Activated T-helper 1 cell treated with anti-CD3 and anti-CD28 coated beads, Interleukin-2, amount 50 U/mL, for 16 hours (primary cell): ENCODE data around the gene KMT2C.
"Not testable (repeated sequence)": the region's sequence is repeated elsewhere in the genome, so short reads cannot be mapped to it uniquely, and the experiment has no call there.

Source experiments
- DNase-seq, 2 donors: peaks; one replicate each; pipeline ENCODE4 v3.0.0-alpha.2; 2020; ENCODE audit warnings: low read depth in 1 of 2, low spot score in 1 of 2

The KMT2C gene

GRCh38 chr7:152435384-152436110, at the start of gene KMT2C:
TSS of gene KMT2C (minus strand) at chr7:152436003. CDS start at chr7:152435786, 217 bp downstream.
- DNase-seq: peak; percentile 31 to 37

DNA sequence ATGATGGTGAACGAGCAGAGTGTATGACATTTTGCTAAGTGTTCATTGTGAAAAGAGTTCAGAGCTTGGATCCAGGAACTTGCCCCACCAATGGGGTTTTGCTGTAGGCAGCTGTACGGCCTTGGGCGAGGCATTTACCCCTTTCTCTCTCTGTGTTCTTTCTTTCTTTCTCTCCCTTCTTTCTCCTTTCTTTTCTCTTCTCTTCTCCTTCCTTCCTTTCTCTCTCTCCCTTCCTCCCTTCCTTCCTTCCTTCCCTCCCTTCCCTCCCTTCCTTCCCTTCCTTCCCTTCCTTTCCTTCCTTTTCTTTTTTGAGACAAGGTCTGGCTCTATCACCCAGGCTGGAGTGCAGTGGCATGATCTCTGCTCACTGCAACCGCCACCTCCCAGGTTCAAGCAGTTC, 45.3 kb upstream of the KMT2C start:
- DNase-seq: no peak

DNA sequence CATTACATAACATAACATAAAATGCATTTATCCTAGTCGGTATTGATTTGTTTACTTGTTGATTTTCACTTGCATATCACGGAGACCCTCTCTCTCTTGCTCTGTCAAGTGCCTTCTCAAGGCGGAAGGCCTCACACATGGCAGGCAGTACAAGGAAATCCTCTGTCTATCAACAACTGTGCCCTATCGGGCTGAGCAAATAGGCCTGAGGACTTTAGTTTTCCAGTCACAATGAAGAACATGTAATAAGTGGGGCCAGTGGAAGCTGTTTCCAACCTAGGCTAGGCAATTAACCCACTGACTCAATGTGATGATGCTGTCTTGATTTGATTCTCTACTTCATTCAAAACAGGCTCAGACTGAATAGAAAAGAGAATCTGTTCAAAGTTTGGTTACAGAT, 44.9 kb upstream of the KMT2C start:
- DNase-seq: no peak

DNA sequence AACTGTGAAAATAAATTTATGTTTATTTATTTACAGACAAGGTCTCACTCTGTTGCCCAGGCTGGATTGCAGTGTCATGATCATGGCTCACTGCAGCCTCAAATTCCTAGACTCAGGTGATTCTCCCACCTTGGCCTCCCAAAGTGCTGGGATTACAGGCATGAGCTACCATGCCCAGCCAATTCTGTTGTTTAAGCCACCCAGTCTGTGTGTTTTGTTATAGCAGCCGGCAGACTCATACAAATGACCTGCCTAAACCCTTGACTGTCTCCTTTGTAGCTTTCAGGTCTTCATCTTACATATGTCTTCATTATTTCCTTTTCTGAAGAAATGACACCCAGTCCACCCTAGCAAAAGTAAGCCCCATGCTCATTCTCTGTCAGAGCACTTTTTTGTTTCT, 43.8 kb upstream of the KMT2C start:
- DNase-seq: no peak

DNA sequence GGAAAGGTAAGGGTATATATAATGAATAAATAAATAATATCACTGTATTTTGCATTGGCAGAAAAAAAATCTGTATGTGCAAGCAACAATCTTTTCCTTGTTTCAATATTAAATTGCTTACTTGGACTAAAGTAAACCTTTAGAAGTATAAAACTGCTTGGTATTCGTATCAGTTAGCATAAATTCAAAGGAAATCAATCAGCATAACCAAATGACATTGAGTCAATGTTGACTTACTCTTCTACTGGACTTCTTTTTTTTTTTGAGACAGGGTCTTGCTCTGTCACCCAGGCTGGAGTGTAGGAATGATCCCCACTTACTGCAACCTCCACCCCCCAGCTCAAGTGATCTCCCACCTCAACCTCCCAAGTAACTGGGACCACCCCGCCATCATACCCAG, 42.3 kb upstream of the KMT2C start:
- DNase-seq: no peak

GRCh38 chr7:152477079-152477478, 41.3 kb upstream of the KMT2C start:
- DNase-seq: no peak

GRCh38 chr7:152476551-152476950, 40.7 kb upstream of the KMT2C start:
- no peak for DNase-seq

GRCh38 chr7:152471023-152471620, 35.3 kb upstream of the KMT2C start:
- DNase-seq: not testable (repeated sequence)

DNA sequence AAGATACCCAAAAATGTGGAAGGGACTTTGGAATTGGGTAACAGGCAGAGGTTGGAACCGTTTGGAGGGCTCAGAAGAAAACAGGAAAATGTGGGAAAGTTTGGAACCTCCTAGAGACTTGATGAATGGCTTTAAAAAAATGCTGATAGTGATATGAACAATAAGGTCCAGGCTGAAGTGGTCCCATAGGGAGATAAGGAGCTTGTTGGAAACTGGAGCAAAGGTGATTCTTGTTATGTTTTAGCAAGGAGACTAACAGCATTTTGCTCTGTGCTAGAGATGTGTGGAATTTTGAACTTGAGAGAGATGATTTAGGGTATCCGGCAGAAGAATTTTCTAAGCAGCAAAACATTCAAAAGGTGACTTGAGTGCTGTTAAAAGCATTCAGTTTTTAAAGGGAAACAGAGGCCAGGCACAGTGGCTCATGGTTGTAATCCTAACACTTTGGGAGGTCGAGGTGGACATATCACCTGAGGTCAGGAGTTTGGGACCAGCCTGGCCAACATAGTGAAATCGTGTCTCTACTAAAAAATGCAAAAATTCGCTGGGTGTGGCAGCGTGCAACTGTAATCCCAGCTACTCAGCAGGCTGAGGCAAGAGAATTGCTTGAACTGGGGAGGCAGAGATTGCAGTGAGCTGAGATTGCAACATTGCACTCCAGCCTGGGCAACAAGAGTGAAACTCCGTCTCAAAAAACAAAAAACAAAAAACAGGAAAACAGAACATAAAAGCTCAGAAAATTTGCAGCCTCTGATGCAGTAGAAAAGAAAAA, 34.6 kb upstream of the KMT2C start:
- DNase-seq: not testable (repeated sequence)

- DNase-seq: not testable (repeated sequence)
These were observed 33.8 kb upstream of the KMT2C start for GRCh38 chr7:152469576-152469975.

- no peak for DNase-seq
These were observed 31.4 kb upstream of the KMT2C start for GRCh38 chr7:152467225-152467624.

DNA sequence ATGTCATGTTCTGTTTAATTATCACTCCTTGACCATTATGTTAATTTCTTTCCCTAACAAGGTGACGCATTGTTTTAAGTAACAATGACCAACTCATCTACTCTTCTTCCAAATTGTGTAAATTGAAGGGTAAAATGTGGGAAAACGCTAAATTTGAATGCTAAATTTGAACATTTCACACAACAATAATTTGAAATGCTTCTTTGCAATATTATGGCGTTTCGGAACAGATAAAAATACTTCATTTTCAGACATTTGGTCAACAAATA, 29.2 kb upstream of the KMT2C start:
- no peak for DNase-seq

GRCh38 chr7:152464312-152465118, 28.7 kb upstream of the KMT2C start:
- DNase-seq: peak; percentile 33 to 61

GRCh38 chr7:152463709-152464311, 28.0 kb upstream of the KMT2C start:
- DNase-seq: peak; percentile 100

DNA sequence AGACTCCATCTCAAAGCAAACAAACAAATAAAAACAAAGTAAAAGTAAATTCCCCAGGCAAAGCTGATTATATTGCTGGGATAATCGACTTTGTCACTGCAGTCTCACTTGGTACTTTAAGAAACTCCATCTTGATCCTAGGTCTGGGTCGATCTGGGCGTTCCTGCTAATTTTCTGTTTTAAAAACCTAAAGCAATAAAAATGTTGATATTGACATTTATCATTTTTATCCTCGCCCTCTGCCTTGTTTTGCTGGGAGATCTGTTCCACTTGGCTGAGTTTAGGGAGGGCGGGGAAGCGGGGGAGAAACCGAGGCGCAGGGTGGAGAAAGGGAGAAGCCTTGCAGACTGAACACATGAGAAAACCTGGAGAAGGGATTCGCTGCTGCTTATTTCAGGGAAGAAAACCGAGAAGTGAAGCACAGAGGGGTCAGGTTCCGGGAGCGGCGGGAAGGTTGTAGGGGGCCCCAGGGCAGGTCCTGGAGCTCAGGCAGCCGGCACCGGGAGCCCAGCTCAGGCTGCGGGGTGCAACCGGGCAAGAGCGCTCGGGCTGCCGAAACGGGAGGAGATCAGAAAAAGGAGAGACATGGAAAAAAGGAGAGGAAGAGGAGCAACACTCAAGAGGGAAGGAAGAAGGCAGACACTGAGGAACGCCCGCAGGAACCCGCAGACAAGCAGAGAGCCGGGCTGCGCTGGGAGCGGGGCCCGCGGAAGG, 27.3 kb upstream of the KMT2C start:
- DNase-seq: no peak

- no peak for DNase-seq
These were observed 24.0 kb upstream of the KMT2C start for GRCh38 chr7:152459724-152460251.

DNA sequence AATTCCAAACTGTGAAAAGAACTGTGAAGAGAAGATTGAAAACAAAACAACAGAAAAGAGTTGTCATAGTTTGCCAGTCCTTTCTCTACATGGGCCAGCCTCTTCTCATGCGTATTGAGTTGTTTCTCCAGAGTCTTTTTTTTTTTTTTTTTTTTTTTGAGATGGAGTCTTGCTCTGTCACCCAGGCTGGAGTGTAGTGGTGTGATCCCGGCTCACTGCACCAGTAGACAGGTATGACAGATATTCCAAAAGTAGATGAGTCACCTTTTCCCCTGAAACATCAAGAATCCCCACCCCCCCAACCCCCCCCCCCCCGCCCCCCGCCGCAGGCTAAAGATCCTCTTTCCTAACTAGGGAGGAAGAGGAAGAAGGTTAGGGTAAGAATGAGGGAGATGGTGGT, 15.6 kb upstream of the KMT2C start:
- no peak for DNase-seq

DNA sequence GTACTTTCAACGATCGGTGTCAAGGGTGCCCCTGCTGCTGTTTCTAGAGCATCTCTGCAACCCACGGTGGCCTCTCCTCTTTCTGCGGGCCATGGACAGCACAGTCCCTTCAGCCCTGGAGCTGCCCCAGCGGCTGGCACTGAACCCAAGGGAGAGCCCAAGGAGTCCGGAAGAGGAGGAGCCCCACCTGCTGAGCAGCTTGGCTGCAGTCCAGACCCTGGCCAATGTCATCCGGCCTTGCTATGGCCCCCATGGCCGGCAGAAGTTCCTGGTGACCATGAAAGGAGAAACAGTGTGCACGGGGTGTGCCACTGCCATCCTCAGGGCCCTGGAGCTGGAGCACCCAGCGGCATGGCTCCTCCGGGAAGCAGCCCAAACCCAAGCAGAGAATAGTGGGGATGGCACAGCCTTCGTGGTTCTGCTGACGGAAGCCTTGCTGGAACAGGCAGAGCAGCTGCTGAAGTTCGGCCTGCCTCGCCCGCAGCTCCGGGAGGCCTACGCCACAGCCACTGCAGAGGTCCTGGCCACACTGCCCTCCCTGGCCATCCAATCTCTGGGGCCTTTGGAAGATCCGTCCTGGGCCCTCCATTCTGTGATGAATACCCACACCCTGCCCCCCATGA, 9.7 kb upstream of the KMT2C start:
- not testable (repeated sequence) for DNase-seq

DNA sequence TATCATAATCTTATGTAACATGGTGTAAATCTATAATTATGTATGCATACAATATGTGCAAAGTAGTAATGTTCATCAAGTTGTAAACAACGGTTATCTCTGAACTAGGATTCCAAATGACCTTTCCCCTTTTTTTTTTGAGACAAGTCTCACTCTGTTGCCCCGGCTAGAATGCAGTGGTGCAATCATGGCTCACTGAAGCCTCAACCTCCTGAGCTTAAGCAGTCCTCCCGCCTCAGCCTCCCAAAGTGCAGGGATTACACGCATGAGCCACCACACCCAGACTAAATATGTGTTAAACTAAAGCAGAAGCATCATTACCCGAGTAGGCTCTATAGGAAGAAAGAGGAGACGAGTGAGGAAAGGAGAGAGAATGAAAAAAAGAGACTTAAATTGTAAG, 7.8 kb upstream of the KMT2C start:
- DNase-seq: no peak

- DNase-seq: no peak
These were observed 6.6 kb upstream of the KMT2C start for GRCh38 chr7:152442330-152442835.
